T-helper 2 cell treated with Interferon-gamma antibody and Interleukin-4, amounts not matched to agents 100 ng/mL and 5 ng/mL, for 36 hours (primary cell): ENCODE measurements around the gene MAGT1. TPM values are rescaled to one million over a fixed set of nuclear protein-coding genes. Genes with fewer than 3 reads are reported as not detected.
"Not testable (repeated sequence)": the region's sequence is repeated elsewhere in the genome, so short reads cannot be mapped to it uniquely, and the experiment has no call there.

Experiments used
- intact Hi-C: fragments of 100-400 bp; cut with micrococcal nuclease; formaldehyde crosslinking; loops from one replicate; pipeline ENCODE4 v1.15.1; 2023
- total RNA-seq: library from RNA; stranded (reverse); gene quantifications from 2 replicates; pipeline ENCODE4 v1.2.3, GENCODE V29; 2022

The MAGT1 gene
- total RNA-seq, 1 donor from 2014 or later: 61.1 TPM

DNA sequence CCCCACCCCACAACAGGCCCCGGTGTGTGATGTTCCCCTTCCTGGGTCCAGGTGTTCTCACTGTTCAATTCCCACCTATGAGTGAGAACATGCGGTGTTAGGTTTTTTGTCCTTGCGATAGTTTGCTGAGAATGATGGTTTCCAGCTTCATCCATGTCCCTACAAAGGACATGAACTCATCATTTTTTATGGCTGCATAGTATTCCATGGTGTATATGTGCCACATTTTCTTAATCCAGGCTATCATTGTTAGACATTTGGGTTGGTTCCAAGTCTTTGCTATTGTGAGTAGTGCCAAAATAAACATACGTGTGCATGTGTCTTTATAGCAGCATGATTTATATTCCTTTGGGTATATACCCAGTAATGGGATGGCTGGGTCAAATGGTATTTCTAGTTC is 13.8 kb downstream of the MAGT1 start:
- intact Hi-C loops: not testable (repeated sequence)

DNA sequence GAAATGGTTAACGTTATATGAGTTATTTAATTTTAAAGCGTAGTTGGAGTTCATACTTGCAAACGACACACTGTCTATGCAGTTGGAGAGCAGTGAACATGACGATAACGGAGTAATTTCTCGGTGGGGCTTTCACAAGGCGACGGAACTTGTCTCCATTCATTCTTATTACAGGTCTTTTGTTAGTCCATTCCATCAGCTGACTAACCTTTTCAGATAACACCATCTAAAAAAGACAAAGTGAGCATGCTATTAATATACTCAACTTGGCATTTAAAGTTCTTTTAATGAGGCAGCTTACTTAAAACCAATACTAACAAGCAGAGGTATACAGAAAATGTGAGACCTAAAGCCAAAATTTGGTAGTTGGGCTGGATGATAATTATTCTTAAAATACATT is 19.9 kb downstream of the MAGT1 start:
- intact Hi-C loops: no loop called here

DNA sequence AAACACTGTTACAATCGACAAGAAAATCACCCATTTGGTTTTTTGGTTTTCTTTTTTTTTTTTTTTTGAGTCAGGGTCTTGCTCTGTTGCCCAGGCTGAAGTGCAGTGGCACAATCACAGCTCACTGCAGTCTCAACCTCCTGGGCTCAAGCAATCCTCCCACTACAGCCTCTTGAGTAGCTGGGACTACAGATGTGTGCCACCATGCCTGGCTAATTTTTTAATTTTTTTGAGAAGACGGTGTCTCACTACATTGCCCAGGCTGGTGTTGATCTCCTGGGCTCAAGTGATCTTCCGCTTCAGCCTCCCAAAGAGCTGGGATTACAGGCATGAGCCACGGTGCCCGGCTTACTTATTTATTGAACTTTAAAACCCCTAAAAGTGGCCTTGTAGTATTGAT is 63.7 kb downstream of the MAGT1 start:
- intact Hi-C loops: not testable (repeated sequence)

DNA sequence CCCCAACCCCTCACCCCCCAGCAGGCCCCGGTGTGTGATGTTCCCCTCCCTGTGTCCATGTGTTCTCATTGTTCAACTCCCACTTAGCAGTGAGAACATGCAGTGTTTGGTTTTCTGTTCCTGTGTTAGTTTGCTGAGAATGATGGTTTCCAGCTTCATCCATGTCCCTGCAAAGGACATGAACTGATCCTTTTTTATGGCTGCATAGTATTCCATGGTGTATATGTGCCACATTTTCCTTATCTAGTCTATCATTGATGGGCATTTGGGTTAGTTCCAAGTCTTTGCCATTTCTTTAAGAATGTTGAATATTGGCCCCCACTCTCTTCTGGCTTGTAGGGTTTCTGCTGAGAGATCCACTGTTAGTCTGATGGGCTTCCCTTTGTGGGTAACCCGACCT is 73.2 kb downstream of the MAGT1 start:
- intact Hi-C loops: not testable (repeated sequence)

DNA sequence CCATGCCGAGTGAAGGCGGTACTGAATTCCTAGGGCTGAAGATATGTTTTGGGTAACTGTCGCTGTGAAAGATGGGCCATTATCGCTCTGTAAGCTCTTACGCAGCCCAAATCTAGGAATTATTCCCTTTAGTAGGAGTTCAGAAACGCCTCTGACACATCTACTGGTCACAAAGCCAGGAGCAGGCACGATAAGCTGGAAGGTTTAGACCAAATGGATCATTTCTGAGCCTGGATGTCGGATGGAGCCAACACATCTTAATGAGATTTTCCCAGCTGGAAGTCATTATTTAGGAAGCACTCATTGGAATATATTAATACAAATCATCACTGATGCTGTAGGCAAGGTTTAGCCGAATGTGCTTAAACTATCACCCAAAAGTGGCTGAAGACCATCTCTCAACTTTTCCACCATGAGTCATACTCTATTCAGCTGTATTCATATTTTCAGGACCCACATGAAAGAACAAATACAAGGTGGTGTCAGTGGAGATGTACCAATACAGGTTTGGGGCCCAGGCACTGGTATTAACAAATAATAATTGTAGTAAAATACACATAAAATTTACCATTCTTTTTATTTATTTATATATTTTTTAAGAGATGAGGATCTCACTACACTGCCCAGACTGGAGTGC is 75.0 kb downstream of the MAGT1 start:
- intact Hi-C loops: no loop called here

DNA sequence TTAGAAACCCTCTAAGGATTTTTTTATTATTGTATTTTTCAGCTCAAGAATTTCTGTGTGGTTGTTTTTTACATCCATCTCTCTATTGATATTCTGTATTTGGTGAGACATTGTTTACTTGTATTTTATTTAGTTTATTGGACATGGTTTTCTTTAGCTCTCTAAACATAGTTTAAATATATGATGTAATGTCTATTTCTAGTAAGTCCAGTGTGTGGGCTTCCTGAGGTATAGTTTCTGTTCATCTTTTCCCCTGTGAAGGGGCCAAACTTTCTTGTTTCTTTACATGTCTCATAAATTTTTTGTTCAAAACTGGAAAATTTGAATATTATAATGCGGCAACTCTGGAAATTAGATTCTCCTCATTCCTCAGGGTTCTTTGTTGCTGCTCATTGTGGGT is 81.0 kb downstream of the MAGT1 start:
- intact Hi-C loops: no loop called here

DNA sequence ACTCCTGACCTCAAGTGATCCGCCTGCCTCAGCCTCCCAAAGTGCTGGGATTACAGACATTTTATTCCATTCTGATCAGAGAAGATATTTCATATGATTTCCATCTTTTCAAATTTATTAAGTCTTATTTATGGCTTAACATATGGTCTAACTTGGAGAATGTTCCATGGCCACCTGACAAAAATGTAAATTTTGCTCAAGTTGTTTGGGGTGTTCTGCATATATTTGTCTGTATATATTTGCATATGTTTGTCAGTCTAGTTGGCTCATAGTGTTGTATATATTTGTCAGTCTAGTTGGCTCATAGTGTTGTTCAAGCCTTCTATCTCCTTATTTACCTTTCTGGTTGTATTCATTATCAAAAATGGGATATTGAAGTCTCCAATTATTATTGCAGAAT is 93.0 kb downstream of the MAGT1 start:
- intact Hi-C loops: no loop called here

DNA sequence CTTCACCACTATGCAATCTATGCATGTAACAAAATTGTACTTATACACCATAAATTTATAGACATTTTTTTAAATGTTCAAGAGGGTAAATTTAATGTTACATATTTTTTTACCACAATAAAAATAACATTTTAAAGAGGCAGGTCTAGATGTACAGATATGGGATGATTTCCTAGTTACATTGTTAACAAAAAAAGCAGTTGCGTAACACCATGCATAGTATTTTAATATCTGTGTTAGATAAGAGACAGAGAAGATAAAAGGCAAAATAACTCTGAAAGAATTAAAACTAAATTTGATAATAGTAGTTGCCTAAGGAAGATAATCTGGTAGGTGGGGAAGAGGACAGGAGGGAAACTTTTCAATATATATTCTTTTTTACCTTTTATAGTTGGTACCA is 100.1 kb downstream of the MAGT1 start:
- intact Hi-C loops: no loop called here

DNA sequence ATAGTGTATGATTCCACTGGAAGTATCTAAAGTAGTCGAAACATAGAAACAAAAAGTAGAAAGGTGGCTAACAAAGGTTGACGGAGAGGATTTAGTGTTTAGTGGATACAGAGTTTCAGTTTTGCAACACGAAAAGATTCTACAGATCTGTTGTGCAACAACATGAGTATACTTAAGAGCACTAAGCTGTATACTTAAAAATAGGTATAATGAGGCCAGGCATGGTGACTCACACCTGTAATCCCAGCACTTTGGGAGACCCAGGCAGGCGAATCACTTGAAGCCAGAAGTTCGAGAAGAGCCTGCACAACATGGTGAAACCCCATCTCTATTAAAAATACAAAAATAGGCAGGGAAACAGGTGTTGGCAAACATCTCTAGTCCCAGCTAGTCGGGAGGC is 101.3 kb downstream of the MAGT1 start:
- intact Hi-C loops: no loop called here

DNA sequence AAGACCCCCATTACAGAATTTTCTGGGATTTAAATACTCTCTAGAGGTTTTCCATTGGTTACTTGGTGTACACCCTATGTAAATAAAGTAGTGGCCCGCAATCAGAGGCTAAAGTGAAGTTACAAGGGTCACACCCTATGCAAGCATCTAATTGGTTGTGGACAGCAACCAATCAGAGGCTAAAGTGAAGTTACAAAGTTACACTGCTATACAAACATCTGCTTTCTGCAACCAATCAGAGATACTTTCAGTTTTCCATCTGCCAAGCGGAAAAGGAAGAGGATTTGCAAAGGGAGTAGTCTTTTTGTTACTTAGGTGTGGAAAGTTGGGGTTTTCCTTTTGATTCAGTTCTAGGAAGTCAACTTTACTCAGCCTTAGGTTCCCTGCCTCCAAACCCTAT is 107.2 kb downstream of the MAGT1 start:
- intact Hi-C loops: loop anchor here (5.0 to 10.0 kb wide), 3 partner anchors 113 to 729 kb away; partner anchors contain the start of gene PGK1

DNA sequence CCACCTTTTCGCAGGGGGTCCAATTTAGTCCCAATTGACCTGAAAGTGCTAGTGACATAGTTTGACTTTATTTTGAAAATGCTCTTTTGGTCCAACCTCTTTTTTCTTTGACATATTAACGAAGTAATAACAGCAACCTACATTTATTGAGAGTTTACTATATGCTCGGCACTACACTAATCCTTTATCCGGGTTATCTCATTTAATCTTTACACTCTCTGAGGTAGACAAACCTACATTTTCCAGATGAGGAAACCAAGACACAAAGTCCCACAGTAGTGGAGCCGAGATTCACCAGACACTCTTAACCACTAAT is 108.9 kb downstream of the MAGT1 start:
- intact Hi-C loops: loop anchor here (1.0 to 10.0 kb wide), 6 partner anchors 109 to 731 kb away; partner anchors contain the start of genes ATP7A, COX7B, MAGT1 and PGK1

DNA sequence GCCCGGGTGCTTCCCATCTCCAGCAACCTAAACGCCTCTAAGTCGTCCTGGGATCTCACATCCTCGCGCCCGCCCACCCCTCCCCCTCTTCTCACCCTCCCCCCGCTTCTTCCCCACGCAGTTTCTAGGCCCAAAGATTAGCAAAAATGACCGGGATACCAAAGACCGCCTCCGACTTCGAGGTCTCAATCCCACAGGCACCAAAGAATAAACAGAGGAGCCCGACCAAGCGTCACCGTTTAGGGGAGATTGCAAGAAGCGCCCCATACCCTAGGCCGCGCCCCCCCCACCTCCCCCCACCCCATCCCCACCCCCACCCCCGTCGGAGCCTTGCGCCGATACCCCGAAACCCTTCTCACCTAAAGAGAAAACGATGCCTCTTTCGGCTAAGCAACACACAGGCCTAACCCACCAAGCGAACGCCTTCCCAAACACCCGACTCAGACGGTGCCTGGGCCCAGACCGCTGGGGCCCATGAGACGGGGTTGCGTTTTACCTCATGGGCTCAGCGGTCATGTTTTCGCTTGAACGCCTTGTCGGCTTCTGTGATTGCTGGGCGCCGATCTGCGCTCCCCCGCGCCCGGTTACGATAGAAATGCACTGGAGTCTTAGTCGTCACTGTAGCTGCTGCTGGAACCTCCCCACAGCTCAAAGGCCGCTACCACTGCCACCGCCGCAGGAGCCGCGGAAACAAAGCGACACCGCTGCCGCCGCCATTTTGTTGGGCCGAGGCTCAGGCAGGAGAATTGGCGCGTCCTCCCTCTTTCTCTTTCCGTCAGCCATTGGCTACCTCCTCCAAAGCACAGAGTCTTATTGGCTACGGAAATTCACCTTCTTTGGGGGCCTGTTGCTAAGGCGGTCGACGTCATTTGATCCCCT is 109.5 kb downstream of the MAGT1 start, which contains the start of gene ATRX:
ATRX (minus strand) TSS at position 731 of the 879 bp plus-strand sequence; CDS start at position 516, 215 bp downstream.
- intact Hi-C loops: loop anchor here (1.0 to 10.0 kb wide), 6 partner anchors 110 to 732 kb away; partner anchors contain the start of genes ATP7A, COX7B, MAGT1 and PGK1

DNA sequence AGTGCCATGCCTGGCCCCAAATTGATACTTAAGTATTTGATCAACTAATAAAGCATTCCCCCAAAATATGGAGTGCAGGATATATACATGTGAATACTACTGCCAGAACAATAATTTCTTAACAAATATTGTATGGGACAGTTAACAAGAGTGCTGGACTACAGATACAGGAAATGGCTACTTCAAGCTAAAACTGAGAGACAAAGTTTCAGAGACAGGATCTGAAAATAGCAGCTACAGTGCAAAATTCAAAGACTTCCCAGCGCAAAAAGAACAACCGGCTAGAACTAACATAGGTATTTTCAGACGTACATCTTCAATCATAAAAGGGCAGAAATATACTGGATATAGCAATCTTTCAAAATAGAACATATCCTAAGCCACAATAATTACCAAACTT is 115.5 kb downstream of the MAGT1 start:
- intact Hi-C loops: loop anchor here (10.0 kb wide), 1 partner anchor 105 kb away; no protein-coding TSS in a partner anchor

DNA sequence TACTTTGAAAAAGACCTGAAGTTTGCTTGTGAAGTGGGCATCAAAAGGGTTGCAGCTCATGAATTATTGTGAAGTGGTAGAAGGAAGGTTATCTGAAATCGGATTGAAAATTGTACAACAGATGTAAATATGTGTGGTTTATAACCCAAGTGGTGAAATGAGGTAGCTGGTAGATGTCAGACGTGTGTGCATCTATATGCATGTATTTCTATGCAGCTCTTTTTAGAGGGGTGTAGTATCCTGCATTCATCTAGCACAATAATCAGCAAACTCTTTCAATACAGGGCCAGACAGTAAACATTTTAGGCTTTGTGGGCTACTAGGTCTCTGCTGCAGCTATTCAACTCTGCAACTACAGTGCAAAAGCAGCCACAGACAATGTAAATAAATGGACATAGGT is 118.6 kb downstream of the MAGT1 start:
- intact Hi-C loops: no loop called here

Other genes with a start within 250 kb of the MAGT1 start
- 75.0 and 79.2 TPM in 2 replicates for gene ATRX, start 109.2 kb downstream of the MAGT1 start, total RNA-seq
- 275 and 276 TPM in 2 replicates for gene COX7B, start 4.0 kb upstream of the MAGT1 start, total RNA-seq
- gene ATP7A, start 15.3 kb upstream of the MAGT1 start, total RNA-seq: 9.0 and 9.5 TPM in 2 replicates
- 0.57 TPM in 1 of 2 replicates, not detected in the other for gene PGAM4, start 74.2 kb upstream of the MAGT1 start, total RNA-seq
- 986 and 1,004 TPM in 2 replicates for gene PGK1, start 208.8 kb upstream of the MAGT1 start, total RNA-seq
- gene TAF9B, start 244.2 kb upstream of the MAGT1 start, total RNA-seq: 23.0 TPM in 2 replicates